Erythroblast (primary cell): ENCODE results near the gene P4HA3.

Experiments
- GATA1 ChIP-seq: IDR thresholded peaks from 2 replicates; pipeline ENCODE4 v1.6.1; 2011; ENCODE audit warnings: low read depth, mild to moderate bottlenecking, control low read depth, low read length, moderate library complexity
- POLR2A ChIP-seq: IDR thresholded peaks from 2 replicates; pipeline ENCODE4 v1.6.1; 2011; ENCODE audit warnings: mild to moderate bottlenecking, low read length

GRCh38 chr11:74345420-74345819 lies 34.0 kb upstream of the P4HA3 start:
- TF ChIP-seq POLR2A, result no peak
- no peak for TF ChIP-seq GATA1
